ENCODE measurements around the gene SERPIND1.

Gene SERPIND1

GRCh38 chr22:20788627-20789344 lies 14.9 kb downstream of the SERPIND1 start:
- no peak for DNase-seq (ENCODE audit: low read depth in 4 of 4, low spot score in 1 of 4)

- DNase-seq (ENCODE audit: low read depth in 4 of 4, low spot score in 1 of 4), result no peak
Measured at GRCh38 chr22:20792221-20792965, 18.5 kb downstream of the SERPIND1 start.

GRCh38 chr22:20792966-20793728 lies 19.2 kb downstream of the SERPIND1 start:
- DNase-seq (ENCODE audit: low read depth in 4 of 4, low spot score in 1 of 4), result no peak

GRCh38 chr22:20793748-20794649 lies 20.1 kb downstream of the SERPIND1 start:
- no peak for DNase-seq (ENCODE audit: low read depth in 4 of 4, low spot score in 1 of 4)

- no peak for DNase-seq (ENCODE audit: low read depth in 4 of 4, low spot score in 1 of 4)
Measured at GRCh38 chr22:20794650-20795413, 20.9 kb downstream of the SERPIND1 start.

GRCh38 chr22:20796731-20797130 lies 22.8 kb downstream of the SERPIND1 start:
- no peak for DNase-seq (ENCODE audit: low read depth in 4 of 4, low spot score in 1 of 4)

- no peak for DNase-seq (ENCODE audit: low read depth in 4 of 4, low spot score in 1 of 4)
Measured at GRCh38 chr22:20798218-20798617, 24.3 kb downstream of the SERPIND1 start.

GRCh38 chr22:20798974-20799373 lies 25.1 kb downstream of the SERPIND1 start:
- no peak for DNase-seq (ENCODE audit: low read depth in 4 of 4, low spot score in 1 of 4)

GRCh38 chr22:20799449-20799848 lies 25.5 kb downstream of the SERPIND1 start:
- no peak for DNase-seq (ENCODE audit: low read depth in 4 of 4, low spot score in 1 of 4)

- no peak for DNase-seq (ENCODE audit: low read depth in 4 of 4, low spot score in 1 of 4)
Measured at GRCh38 chr22:20802452-20802851, 28.5 kb downstream of the SERPIND1 start.

GRCh38 chr22:20802922-20803553 lies 29.1 kb downstream of the SERPIND1 start:
- no peak for DNase-seq (ENCODE audit: low read depth in 4 of 4, low spot score in 1 of 4)

- DNase-seq (ENCODE audit: low read depth in 4 of 4, low spot score in 1 of 4), result no peak
Measured at GRCh38 chr22:20803696-20804324, 29.9 kb downstream of the SERPIND1 start.

GRCh38 chr22:20804650-20805049 lies 30.7 kb downstream of the SERPIND1 start:
- DNase-seq (ENCODE audit: low read depth in 4 of 4, low spot score in 1 of 4), result no peak

- DNase-seq (ENCODE audit: low read depth in 4 of 4, low spot score in 1 of 4), result no peak
Measured at GRCh38 chr22:20805972-20806471, 32.1 kb downstream of the SERPIND1 start.

GRCh38 chr22:20807315-20807752 lies 33.4 kb downstream of the SERPIND1 start:
- DNase-seq (ENCODE audit: low read depth in 4 of 4, low spot score in 1 of 4), result no peak

- DNase-seq (ENCODE audit: low read depth in 4 of 4, low spot score in 1 of 4), result no peak
Measured at GRCh38 chr22:20808844-20809243, 34.9 kb downstream of the SERPIND1 start.

- DNase-seq (ENCODE audit: low read depth in 4 of 4, low spot score in 1 of 4), result no peak
Measured at GRCh38 chr22:20809538-20810185, 35.7 kb downstream of the SERPIND1 start.

GRCh38 chr22:20810645-20811044 lies 36.7 kb downstream of the SERPIND1 start:
- DNase-seq (ENCODE audit: low read depth in 4 of 4, low spot score in 1 of 4), result no peak
